Bone marrow (tissue), 2 donors: Measurements from ENCODE around the gene PARN.

Source experiments
- DNase-seq, 2 donors: peaks; one replicate each; lab custom pipeline; 2025; lab: John Stamatoyannopoulos, UW

PARN gene

DNA sequence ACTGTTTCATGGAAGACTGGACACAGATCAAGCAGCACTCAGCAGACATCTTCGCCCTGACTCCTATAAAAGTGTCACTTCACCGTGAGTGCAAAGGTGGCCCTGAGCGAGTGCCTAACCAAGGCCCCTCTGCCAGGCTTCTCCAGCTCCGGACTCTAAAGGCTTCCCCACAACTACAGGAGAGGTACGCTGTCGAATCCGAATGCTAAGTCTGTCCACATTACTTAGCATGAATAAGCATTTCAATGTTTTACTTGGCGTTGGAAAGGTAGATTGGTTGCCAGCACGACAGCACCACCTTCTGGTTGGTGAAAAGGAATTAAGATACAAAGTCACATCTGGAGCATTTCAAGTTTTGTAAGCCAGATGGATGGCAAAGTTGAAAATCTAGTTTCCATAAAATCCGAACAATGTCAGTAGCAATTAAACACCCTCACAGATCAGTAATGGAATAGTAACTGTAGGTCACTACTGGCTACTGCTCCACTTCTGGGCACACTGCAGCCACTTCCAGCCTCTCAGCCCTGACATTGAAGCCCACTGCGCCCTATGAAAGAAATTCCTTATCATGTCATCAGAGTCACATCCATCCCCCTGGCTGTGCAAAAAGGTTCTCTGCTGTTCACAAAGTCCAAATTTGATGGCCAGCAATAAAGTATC lies 100.9 kb downstream of the PARN start:
- peak; percentile 2 to 34 for DNase-seq

DNA sequence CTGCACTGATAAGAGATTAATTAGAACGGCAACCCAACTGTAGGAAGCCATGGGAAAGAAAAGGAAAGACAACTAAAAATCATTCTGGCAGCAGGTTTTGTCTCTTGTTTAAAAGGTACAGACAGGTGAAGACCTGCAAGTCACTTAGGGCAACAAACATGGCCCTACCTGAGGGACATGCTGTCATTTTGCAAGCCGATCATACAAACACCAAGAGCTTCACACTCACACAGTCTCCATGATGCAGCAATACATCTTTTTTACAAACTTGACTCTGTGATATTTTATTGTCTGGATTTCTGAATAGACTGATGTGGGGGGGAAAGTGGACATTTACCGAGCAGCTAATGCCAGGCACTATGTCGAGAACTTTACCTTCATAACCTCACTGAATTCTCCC lies 101.8 kb downstream of the PARN start:
- DNase-seq: no peak

- DNase-seq: no peak
Measured at GRCh38 chr16:14527411-14528044, 102.5 kb downstream of the PARN start.

DNA sequence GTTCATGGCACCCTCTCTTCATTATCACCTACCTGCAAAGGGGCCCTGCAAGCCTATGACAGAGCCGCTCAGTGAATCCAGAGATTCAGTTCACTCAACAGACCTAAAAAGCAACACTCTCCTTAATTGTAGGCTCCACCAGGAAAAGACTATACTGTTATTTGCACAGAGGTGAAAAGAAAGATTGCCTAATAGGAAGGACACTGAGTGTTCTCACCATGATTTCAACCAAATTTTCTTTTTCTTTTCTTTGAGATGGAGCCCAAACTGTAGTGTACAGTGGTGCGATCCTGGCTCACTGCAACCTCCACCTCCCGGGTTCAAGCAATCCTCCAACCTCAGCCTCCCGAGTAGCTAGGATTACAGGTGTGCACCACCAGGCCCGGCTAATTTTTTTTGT lies 104.5 kb downstream of the PARN start:
- no peak for DNase-seq

DNA sequence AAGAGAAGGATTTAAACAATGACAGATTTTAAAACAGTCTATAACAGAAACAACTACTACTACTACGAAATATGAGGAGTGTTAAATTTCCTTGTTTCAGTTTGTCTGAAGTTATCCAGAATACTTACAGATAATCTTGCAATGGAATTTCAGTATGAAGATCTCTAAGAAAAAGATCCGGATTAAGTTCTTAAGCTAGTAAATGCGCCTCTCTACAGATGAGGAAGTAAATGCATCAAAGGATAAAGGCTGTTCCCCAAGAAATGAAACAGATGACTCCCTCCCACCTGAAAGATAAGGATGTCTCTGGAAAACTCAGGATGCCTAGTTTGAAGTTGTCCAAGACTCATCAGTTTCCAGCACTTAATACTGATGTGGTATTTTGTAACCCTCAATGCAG lies 105.1 kb downstream of the PARN start:
- DNase-seq: no peak

DNA sequence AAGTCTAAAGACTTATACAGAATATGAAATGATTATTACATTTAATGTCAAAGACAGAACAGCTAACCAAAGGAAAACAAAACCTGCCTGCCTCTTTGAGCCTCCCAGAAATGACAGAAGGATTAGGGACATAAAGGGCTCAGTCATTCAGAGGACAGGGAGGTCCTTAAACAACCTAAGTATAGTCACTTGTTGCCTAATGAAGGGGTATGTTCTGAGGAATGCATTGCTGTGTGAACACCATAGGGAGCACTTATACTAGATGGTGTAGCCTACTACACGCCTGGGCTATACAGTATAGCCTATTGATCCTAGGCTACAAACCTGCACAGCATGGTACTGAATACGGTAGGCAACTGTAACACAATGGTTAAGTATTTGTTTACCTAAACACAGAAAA lies 106.4 kb downstream of the PARN start:
- DNase-seq: no peak

DNA sequence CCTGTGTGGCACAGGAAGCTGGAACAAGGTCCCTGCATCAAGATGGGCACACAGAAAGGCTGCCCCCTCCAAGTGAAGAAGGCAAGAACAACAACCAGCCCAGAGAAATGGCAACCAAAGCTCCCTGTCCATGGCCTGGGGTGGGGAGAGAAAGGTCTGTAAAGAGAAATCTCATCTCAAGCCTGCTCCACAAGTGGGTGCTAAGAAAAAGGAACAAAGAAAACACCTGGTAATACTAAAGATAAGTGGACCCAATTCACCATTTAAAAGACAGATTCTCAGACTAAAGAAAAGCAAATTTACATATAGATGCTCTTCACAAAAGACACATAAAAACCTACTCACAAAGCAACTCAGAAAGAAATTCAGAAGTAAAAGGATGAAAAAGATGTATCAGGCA lies 107.4 kb downstream of the PARN start:
- DNase-seq: no peak

DNA sequence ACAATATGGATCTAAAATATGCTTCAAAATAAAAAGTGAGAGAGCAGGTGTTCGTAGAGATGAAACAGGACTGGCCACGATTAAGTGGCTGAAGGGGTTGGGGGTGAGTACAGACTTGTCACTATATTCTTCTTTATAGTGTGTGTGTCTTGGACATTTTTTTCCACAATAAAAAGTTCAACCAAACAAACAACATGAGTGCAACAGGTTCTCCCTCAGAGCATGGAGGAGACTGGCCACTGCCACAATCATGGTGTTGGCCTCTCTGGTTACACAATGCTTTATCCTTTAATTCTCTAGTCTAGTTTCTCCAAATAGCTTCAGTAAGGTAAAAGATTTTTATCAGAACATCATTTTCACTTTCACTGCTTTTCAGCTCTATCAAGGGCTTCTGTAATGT lies 109.3 kb downstream of the PARN start:
- no peak for DNase-seq

GRCh38 chr16:14514967-14515366 lies 115.1 kb downstream of the PARN start:
- DNase-seq: no peak

DNA sequence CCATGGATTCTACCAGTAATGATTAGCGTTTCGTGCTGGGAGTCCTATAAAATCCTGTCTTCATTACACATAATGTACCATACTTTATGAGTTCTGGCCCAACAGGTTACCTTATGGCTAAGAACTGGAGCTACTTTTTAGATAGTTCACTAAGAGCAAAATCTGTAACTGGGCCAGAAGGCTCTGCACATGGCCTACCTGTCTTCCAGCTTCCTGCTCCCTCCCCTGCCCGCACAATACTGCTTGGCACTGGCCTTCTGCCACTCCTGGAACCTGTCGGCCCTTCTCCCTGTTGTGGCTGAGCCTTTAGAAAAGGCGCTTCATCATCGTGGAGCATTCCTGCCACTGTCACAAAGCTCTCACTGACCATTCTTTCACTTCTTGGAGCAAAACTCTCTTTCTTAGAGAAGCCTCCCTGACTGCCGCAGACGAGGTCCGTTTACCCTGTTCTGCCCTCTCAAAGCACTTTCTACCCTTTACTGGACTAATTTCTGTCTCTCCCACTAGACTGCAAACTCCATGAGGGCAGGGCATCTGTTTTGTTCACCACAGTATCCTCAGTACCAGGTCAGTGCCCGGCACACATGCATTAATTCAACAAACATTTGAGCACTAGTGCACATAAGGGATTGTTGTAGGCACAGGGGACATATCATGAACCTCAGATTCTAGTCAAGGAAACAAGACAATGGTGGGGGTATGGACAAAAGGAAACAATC lies 116.5 kb downstream of the PARN start:
- DNase-seq: no peak

DNA sequence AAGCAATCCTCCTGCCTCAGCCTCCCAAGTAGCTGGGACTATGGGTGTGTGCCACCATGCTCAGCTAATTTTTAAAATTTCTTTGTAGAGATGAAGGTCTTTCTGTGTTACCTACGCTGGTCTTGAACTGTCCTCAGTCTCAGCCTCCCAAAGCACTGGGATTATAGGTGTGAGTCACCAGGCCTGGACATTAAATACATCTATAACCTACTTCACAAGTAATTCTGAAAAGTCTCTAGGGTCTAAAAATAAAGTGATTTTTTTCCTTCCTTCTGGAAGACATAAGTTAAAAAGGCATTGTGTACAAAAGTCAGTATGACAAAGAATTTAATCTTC lies 118.3 kb downstream of the PARN start:
- DNase-seq: no peak

DNA sequence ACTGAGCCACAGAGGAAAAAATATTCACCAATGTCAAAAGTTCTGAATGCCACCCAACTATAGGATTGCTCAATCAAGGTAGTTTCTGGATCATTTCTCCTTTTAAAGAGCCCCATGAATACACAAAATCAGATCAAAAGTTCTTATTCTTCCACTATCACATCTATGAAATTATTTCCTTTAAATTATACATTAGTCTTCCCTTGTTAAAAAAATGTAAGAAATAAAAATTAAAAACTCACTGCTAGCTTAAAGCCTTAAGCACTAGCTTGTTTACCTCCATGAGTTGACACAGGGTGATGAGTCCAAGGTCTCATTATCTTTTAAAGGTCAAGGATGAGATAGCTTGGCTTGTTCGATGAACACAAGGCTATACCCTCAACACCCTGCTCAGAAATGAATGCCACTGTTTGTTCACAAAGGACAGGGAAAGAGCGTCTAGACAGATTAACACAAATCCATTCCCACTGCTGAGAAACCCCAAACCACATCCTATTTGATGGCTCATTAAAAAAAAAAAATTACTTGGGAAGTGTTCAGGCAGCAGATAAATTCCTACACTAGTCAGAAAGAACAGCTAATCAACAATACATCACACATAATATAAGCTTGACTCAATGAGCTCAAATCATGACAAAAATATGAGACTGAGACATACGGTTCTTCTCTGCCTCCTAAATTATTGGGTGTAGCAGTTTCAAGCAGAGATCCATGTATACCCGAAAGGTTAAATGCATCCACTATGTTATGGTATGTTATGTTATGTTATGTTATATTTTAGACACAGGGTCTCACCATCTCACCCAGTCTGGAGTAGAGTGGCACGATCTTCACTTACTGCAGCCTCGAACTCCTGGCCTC lies 118.9 kb downstream of the PARN start:
- DNase-seq: no peak

DNA sequence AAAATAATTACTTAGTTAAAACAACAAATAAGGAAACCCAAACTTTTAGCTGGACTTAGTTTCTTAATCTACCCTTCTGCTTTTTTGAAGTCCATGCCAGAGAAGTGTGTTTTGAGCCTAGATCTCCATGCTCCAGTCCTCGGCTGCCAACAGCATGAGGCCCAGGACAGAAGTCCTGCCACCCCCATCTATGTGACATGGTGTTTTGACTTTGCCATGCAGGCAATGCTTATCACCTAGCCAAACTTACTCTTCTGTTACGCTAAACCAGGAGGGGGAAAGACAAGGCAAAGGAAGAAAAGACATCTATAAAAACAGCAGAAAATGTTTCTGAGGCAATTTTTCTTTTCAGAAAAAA lies 119.5 kb downstream of the PARN start:
- DNase-seq: no peak

DNA sequence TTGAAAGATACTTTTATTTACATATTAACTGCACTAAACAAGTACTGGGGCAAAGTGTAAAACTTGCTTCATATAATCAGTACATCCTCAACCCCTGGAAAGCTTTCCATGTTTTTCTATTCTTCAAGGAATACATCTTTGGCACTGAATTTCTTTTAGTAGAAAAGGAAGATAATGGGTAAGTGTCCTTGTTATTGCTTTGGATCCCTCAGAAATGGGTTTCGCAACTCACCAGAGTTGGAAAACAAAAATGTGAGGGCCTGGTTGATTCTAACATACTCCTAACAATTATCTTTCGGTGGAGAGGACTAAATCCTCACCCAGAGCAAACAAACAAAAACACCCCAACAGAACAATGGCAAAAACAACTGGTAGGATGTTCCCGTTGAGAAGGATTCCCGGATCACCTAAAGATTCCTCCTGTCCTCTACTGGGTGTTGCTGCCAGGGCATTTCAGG lies 120.4 kb downstream of the PARN start:
- DNase-seq: no peak

DNA sequence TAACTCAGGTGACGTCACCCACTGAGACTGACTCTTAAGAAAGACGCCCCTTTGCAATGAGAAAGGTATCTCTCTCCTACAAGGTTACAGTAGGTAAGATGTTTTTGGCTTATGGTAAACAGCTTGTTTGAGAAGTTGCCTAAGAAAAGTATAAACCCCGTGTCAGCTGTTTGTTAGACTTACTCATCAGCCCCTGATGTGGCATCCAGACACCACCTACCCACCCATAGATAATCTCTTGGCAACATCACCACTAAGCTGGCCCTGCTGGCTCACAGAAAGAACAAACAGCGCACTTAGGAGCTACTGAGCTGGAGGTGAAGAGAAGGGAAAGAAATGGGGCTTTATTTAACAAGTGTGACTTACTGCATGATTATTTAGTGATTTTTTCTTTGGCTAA lies 121.0 kb downstream of the PARN start:
- DNase-seq: no peak

DNA sequence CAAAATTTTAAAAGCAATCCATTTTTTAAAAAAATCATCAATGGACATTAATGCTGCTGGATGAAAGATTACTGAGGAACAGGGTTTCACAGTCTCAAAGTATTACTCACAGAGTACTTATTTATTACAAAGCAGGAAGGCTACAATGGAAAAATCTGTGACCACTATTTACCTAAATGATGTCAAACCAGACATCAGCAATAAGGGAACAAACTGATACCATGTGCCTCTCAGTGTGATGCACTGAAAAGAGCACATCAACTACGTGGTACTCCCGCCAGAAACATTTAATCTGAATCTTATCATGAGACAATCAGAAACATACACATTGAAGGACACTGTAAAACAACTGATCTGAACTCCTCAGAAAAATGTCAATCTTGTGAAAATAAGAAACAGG lies 124.2 kb downstream of the PARN start:
- DNase-seq: no peak

GRCh38 chr16:14502932-14503741 lies 126.9 kb downstream of the PARN start:
- no peak for DNase-seq

- no peak for DNase-seq
Measured at GRCh38 chr16:14502256-14502875, 127.7 kb downstream of the PARN start.

DNA sequence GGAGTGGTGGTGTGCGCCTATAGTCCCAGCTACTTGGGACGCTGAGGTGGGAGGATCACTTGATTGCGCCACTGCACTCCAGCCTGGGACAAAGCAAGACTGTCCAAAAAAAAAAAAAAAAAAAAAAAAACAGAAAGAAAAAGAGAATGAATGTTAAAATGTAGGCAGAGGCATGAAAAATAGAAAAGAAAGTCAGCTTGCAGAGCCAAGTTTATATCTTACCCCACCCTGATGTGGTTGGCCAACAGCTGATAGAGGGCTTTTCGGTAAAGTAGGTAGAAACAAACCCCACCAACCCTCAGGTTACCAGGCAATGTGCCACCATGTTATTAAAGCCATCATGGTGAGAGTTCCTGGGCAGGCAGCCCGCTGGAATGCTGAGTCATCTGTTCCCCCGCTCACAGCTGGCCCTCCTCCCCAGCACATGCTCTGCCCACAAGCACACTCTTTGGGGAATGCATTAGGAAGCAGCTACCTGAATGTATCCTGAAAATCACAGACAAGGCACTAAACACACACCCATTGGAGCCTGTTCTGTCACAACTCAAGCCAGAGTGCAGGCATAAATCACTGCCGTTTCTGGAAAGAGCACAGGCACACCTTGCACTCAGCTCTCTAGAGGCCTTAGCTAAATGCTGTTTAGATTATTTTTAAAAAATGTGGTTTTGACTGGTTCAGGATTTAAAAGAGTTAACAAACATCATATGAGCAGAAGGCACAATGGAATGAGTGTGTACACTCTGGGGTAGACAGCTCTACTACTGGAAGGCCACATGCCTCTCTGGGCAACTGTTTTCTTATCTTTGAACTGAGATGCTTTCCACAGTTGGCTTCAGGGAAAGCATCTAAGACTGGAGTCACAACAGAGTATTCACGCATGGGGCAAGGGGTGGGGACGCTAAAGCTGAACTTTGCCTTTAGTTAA lies 128.5 kb downstream of the PARN start:
- DNase-seq: peak in 1 of 2 donors; percentile 36

DNA sequence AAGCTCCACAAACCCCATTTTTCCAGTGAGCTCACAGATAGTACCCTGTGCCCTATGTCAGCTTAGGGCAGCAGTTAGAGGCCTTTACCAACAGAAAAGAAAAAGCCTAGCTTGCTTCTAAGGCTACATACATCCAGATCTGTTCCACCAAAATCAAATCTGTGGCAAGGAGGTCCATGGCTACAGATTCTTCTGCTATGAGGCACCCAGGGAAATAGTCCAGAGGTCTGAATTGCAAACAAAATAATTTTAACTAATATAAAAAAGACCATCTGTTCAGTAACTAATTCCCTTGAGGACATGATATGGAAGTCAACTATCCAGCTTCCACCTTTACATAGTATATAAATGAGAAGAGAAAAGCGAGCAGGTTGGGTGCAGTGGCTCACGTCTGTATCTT lies 129.3 kb downstream of the PARN start:
- DNase-seq: no peak
